ENCODE measurements around the gene LRRC8A. TPM values are rescaled to one million over a fixed set of nuclear protein-coding genes. Genes with fewer than 3 reads are reported as not detected.

The LRRC8A gene
- total and polyA plus RNA-seq, 2 of the 8 experiments (the other 6 are each of a cell fraction or from before 2014, with no cell fraction given), result 103 to 111 TPM

- peak overlapping the region; percentile 60; the same call in 1 of the 2 replicates for H2BK12ac ChIP-seq (ENCODE audit: low read depth, low read length)
- ChIA-PET POLR2A (ENCODE audit: partially characterized antibody) (interaction anchor here (1.2 to 1.6 kb wide), 6 partner anchors 9 to 25 kb away, joined by 3 to 10 read pairs (median 4); no protein-coding TSS in a partner anchor), CTCF (ENCODE audit: partially characterized antibody) (interaction anchor here (0.7 to 1.4 kb wide), 4 partner anchors 9 to 43 kb away, joined by 3 to 11 read pairs (median 4); no protein-coding TSS in a partner anchor)
- H2BK15ac ChIP-seq (ENCODE audit: low read length), result no peak overlapping the region
- no peaks in the 10 kb centered on the region for H3K27me3 ChIP-seq (replicated peaks in 1 of 4; ENCODE audit: control insufficient read depth in 3 of 4, extremely low read depth in 1 of 4, insufficient read depth in 3 of 4, low read length in 3 of 4)
- H4K20me1 ChIP-seq (replicated peaks in 1 of 2; ENCODE audit: control insufficient read depth in 1 of 2, insufficient read depth in 2 of 2, low read length in 2 of 2), result peaks cover 0 to 13% of the 10 kb centered on the region in 2 experiments
- no peaks in the 10 kb centered on the region for H3K9me3 ChIP-seq (ENCODE audit: insufficient read depth in 2 of 2, low read depth in 1 of 2, low read length in 1 of 2)
- H2AFZ ChIP-seq (ENCODE audit: low read length), result no peak overlapping the region
- no peak overlapping the region for H4K5ac ChIP-seq (ENCODE audit: insufficient read length, low read depth, low read length)
- no peak overlapping the region for H3K4me3 ChIP-seq (ENCODE audit: extremely low read depth in 1 of 4, insufficient read depth in 2 of 4, low read depth in 3 of 4, low read length in 4 of 4)
- H3K23ac ChIP-seq (ENCODE audit: insufficient read length), result no peak overlapping the region
- FAIRE-seq (no peak), DNase-seq (ENCODE audit: low read depth in 1 of 2, low spot score in 2 of 2) (no peak)
- H3K79me1 ChIP-seq (ENCODE audit: low read depth, low read length), result peaks cover 32% of the 10 kb centered on the region
- no peak overlapping the region for H3K56ac ChIP-seq (replicated peaks; ENCODE audit: insufficient read length, low read depth, low read length)
- H4K8ac ChIP-seq (ENCODE audit: extremely low read depth, insufficient read depth, low read length), result no peak overlapping the region
- H4K91ac ChIP-seq (replicated peaks; ENCODE audit: insufficient read length, low read length), result no peak overlapping the region
- 89% methylated on average over 13 of the region's 13 CpGs; no CpG with 5 or more reads in 1 of the 2 experiments for WGBS, 2 experiments (ENCODE audit: extremely low coverage in 1 of 2, insufficient coverage in 1 of 2, insufficient read length in 1 of 2, insufficient replicate concordance in 2 of 2, low coverage in 1 of 2, low lambda C conversion rate in 2 of 2, missing lambda C conversion rate in 1 of 2)
- no peak overlapping the region for H2BK120ac ChIP-seq (replicated peaks; ENCODE audit: low read depth, low read length)
- H3K36me3 ChIP-seq (ENCODE audit: control insufficient read depth in 2 of 4, insufficient read depth in 4 of 4, low read length in 3 of 4), result peaks cover 3 to 20% (median 12%) of the 10 kb centered on the region in 4 experiments
- TF ChIP-seq RNF2 (IDR thresholded peaks at IDR 0.05; ENCODE audit: borderline replicate concordance, low read depth, low read length, missing control alignments, poor library complexity, severe bottlenecking) (no peak), EP300 (IDR thresholded peaks at IDR 0.05; ENCODE audit: borderline replicate concordance in 1 of 2, low read depth in 2 of 2, low read length in 2 of 2) (no peak)
- peak overlapping the region; percentile 54; the same call in 1 of the 2 replicates for H3K27ac ChIP-seq (ENCODE audit: low read depth, low read length)
- no peak overlapping the region for H3K9ac ChIP-seq (replicated peaks in 1 of 4; ENCODE audit: extremely low read depth in 1 of 4, low read depth in 3 of 4, low read length in 3 of 4)
- peaks cover 25 to 85% of the 10 kb centered on the region in 2 experiments for H3K79me2 ChIP-seq (ENCODE audit: control insufficient read depth in 1 of 2, insufficient read depth in 2 of 2, low read length in 2 of 2)
- 0 out of 2 replicates have a peak overlapping the region, but pooled peaks have one; percentile 77 for H2BK20ac ChIP-seq (ENCODE audit: low read length)
- H2BK5ac ChIP-seq (ENCODE audit: low read depth, low read length), result peak overlapping the region; percentile 61
- H3K23me2 ChIP-seq (ENCODE audit: low read depth, low read length), result peaks cover 6% of the 10 kb centered on the region
- no peak overlapping the region for H3K4me2 ChIP-seq (ENCODE audit: insufficient read depth in 1 of 2, low read depth in 2 of 2, low read length in 2 of 2)
- no peak overlapping the region for H3K18ac ChIP-seq (ENCODE audit: extremely low read depth, low read length)
- peaks cover 6 to 30% (median 18%) of the 10 kb centered on the region in 4 experiments for H3K4me1 ChIP-seq (replicated peaks in 1 of 4; ENCODE audit: control insufficient read depth in 3 of 4, insufficient read depth in 4 of 4, low read length in 3 of 4)
- H3K14ac ChIP-seq (ENCODE audit: insufficient read length), result no peak overlapping the region
- no peak overlapping the region for H3K4ac ChIP-seq (replicated peaks; ENCODE audit: insufficient read length, low read depth, low read length)
- H2AK5ac ChIP-seq (ENCODE audit: low read depth, low read length), result 0 out of 2 replicates have a peak overlapping the region, but pooled peaks have one; percentile 9
Observed at GRCh38 chr9:128886211-128886891, 4.4 kb downstream of the LRRC8A start.
